GM19099 (cell line): Measurements from ENCODE around the gene TBC1D2.

ENCODE experiments used
- POLR2A ChIP-seq: IDR thresholded peaks from 3 replicates; pipeline ENCODE4 v1.6.1; 2011; ENCODE audit warnings: low read depth; ENCODE audit not compliant: insufficient read length; ENCODE audit errors: extremely low read depth

The TBC1D2 gene

DNA sequence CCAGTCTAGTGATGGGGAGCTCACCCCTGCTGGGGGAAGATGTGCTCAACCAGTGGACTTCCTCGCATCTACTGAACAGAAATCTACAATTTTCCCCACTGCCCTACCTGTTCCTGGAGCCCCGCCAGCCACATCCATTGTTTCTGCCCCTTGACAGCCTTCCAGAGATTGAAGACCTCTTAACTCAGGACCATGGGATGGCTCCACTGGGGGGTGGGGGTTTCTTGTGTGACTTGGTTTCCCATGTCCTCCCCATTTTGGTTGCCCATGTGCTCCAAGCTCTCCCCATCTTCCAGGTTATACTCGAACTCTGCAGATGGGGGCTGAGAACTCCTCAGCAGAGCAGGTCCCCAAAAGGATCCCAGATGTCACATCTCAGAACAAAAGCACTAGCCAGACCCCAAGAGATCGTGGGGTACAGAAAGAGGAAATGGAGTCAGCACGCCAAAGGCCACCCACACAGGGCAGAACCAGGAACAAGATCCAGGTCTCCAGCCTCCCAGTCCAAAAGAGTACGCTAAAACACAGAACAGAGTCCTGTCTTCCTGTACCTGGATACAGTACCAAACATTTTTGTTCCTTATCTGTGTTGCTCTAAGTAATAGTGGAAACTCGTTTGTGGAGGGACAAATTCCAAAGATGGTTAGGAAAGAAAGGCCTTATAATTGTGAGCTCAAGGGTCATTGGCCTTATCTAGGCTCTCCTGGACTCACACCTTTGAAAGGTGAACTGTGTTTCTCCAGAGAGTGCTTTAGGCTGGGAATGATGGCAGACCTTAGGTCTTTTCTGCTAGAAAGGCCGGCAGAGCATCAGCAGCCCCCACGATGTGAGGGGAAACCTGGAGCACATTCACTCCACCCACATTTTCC, 78.8 kb downstream of the TBC1D2 start:
- TF ChIP-seq POLR2A: no peak

DNA sequence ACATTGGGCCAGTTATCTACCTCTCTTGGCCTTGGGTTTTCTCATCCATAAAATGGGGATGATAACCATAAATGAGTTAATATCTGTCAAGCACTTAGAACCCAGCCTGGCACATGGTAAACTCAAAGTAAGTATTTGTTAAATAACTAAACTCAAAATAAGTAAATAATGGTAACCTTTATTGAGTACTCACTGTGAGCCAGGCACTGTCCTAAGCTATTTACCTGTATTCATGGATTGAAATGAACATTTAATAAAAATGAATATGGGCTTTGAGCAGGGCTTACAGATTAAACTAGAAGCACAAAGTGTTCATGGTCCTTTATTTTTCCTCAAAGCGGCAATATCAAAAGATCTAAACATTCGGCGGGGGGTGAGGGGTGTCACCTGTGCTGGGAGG, 79.7 kb downstream of the TBC1D2 start:
- TF ChIP-seq POLR2A: no peak

DNA sequence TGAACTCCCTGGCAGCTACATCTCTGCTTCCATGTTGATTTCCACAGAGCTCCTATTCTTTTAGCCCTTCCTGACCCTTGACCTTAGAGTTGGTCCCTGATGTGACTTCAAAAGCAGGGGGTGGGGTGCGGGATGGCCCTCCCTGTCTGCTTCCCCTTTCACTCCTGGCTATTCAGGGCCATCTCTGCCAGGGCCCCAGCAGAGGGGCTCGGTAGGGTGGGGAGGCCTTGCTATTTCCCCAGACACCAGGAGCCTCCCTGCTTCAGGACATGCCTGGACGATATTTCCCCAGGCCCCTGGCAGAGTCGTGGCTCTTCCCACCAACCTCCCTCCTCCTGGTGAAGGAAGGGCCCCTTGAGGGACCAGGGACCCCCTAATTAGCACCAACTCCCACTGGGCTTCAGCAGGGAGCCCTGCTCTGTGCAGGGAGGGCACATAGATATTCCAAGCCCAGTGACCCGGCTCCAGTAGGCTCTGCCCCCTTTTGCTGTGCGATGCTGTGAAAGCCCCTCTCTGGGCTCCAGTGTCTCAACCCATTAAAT, 80.3 kb downstream of the TBC1D2 start:
- TF ChIP-seq POLR2A: no peak

DNA sequence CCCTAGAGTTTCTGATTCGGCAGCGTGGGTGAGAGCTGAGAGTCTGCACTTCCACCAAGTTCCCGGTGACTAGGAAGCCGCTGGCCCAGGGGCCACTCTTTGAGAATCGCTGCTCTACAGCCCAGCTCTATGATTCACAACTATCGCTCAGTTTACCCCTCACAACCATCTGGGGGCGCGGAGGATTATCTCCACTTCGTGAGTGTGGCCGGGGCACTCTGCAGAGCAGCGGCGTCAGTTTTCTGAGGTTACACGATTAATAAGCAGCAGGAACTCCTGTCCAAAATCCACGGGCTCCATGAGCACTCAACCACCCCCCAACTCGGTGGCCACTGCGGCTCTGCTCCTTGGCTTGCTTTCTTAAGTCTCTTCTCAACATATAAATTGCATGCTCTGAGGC, 82.3 kb downstream of the TBC1D2 start:
- no peak for TF ChIP-seq POLR2A

DNA sequence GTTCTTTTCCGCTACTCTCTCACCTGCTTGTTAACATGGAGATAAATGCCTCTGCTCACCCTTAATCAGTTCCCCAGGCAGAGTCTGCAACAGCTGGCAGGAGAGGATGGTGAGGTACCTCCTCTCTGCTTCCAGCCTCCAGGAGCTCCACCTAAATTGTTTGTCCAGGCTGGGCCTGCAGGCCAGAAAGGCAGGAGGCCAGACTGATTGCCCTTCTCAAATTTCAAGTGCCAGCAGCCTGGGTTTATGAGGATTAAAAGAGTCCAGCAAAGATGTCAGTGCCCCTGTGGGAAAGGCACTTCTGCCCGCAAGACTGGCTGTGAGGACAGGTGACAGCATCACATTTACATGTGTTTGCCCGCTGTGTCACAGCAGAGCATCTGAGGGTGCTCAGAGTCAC, 82.8 kb downstream of the TBC1D2 start:
- no peak for TF ChIP-seq POLR2A

DNA sequence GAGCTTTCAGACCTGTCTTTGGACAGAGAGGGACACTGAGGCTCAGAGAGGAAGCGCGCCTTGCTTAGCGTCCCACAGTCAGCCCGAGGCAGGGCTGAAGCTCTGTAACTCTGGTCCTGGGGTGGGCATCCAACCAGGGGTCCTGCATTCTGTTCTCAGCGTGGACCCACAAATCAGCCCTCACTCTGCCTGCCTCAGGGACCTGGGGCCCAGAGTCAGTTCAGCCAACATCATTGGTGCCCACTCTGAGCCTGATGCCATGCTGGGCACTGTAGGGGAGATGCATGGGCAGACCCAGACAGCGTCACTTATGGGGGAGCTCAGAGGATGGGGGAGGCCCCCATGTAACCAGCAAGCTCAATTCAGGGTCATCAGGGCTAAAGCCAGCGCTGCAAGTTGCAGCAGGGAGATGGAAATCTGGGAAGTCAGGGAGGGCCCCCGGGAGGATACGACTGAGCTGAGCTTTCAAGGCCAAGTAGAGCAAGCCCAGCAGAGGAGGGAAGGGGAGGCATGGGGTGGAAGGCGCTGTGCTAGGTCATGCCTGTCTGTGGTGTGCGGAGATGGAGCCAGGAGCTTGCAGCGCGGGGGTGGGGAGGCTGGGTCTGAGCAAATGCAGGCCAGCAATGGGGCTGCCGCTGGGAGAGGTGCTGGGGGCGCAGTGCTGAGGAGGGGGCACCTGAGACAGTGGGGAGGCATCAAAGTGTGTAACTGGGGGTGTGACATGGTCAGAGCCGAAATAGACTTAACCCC, 84.1 kb downstream of the TBC1D2 start:
- TF ChIP-seq POLR2A: no peak

DNA sequence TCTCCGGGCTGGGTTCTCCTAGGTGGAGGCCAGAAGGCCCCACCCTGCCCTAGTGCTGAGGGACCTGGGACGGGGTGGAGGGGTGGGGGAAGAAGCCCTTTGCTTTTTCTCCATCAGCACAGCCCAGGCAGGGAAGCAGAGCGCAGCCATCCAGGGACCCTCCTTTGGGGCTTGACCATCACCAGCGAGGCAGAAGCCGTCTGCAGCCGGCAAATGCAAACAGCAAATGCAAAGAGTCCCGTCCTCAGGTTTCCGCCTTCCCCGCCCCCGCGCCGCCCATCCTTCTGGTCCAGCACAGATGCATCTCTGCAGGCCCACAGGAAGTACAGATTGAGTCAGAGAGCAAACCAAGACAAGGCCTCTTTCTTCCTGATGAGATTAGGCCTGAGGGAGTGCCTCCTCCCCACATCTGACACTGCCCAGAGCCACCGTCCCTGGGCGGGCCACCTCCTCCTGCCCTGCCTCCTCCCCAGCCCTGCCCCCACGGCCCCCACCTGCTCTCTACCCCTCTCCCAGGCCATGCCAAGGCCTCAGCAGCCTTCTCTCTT, 86.4 kb downstream of the TBC1D2 start:
- TF ChIP-seq POLR2A: peak; percentile 48

DNA sequence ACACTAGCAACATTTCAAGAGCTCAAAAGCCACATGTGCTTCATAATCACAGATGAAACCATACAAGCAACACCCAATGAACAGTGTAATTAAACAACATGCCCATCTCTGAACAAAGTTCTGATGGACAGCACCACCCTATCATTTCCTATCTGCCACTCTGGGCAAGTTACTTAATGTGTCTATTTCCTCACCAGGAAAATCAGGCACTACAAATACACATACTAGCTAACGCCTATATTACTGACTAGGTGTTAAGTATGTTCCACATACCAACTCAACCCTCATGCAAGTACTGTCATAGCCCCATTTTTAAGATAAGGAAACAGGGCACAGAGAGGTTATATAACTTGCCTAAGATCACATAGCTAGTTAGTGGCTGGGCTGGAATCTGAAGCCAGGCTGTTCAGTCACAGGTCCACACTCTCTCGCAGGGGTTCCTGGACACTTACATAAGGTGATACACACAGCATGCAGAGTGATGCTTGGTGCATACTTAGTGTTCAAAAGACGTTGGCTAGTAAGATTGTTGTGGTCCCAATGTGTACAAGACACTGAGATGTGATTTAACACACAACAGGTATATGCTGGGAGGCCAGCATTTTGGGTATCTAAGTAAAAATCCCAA, 87.2 kb downstream of the TBC1D2 start:
- TF ChIP-seq POLR2A: no peak

DNA sequence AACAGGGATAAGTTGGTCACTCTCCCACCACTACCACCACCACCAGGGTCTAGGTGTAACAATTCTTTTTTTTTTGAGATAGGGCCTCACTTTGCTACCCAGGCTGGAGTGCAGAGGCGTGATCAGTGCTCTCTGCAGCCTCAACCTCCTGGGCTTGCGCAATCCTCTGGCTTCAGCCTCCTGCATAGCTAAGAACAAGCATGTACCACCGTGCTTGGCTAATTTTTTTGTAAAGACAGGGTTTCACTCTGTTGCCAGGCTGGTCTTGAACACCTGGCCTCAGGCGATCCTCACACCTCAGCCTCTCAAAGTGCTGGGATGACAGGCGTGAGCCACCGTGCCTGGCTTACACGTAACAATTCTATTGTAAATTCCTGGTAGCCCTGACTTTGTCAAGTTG, 90.5 kb downstream of the TBC1D2 start:
- no peak for TF ChIP-seq POLR2A

DNA sequence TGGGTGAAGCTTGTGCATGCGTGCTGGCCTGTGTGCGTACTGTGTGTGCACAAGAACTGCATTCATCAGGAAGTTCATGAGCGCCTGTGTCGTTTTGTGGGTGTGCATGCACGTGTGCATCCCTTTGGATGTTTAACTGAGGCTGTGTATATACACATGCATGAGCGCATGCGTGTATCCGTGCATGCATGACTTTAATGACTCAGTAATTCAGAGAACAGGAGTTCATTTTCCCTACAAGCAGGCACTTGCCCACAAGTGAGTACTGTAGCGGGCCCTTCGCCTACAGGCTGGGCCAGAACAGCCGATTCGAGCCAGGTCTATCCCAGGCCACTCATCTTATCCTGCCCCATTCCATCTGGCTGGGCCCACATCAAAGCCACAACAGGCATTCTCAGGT, 92.8 kb downstream of the TBC1D2 start:
- no peak for TF ChIP-seq POLR2A

DNA sequence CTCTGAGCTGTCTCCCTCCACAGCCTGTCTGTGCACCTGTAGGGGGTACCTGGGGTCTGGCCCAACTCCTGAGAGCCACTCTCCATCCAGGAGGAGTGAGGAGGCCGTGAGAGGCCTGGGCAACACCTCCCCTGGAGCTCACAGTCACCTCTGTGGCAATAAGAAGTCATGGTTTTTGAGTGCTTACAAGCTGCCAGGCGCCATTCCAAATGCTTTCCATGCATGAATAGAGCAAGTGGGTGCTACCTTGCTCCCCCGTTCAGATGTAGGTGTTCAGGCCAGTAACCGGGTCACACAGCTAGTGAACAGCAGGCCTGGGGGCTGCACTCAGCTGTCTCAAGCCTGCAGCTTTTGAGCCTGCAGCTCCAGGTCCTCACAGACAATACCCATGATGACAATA, 93.6 kb downstream of the TBC1D2 start:
- no peak for TF ChIP-seq POLR2A

DNA sequence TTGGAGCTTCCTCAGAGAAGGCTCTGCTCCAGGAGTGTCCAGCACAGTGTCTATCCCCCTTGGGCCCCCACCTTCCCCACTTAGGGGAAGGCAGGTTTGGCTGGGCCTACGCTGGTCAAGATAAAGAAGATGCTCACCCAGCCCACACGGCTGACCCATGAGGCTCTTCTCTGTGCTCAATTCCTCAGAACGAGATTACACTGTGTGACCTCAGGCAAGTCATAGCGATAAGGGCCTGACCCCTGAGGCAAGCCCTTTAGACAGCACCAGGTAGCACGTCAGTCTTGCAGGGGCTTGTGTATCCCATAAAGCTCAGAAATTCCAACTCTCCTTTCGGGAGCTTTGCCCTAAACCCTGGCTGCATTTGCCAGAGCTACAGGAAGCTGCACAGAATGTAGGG, 95.7 kb downstream of the TBC1D2 start:
- no peak for TF ChIP-seq POLR2A

DNA sequence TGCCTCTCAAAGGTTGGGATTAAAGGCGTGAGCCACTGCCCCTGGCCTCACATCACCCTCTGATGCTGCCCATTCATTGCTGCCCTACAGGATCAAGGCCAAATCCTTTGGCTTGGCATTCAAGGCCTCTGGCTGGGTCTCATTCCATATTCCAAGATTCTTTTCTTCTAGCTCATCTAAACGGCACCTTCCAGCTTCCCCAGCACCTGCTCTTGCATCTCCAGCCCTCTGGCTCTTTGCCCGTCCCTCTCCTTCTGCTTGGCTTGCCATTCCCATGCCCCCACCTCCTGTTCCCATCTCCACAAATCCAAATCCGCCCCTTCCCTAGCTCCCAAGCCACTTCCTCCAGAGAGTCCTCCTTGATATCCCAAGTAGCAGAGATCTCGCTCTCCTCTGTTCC, 96.1 kb downstream of the TBC1D2 start:
- TF ChIP-seq POLR2A: no peak

DNA sequence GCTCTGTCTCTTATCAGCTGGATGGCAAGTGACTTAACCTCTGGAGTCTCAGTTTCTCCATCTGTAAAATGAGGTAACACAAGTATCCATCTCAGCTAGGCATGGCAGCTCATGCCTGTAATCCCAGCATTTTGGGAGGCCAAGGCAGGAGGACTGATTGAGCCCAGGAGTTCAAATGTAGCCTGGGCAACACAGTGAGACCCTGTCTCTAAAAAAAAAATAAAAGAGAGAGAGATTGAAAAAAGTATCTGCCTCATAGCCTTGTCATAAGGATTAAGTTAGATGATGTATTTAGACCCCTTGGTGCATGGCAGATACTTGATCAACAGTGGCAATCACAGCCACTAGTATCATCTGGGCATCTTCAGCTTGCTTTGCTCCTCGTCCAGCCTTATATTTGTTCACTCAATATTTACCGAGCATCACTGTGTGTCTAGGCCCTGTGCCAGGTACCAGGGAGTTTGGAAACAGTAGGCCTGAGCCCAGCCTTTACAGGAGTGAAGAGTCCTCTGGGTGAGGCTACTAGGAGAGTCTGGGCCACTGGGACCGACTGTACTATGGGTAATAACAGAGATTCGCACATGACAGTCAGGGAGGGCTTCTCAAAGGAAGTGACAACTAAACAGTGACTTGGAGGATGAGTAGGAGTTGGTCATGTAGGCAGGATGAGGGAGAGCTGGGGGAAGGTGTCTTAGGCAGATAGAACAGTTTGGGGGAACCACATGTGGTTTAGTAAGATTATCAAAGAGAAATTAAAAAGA, 97.2 kb downstream of the TBC1D2 start:
- no peak for TF ChIP-seq POLR2A
